GM21447 (cell line): ENCODE data around the gene PTMA.
"Not testable (repeated sequence)": the region's sequence is repeated elsewhere in the genome, so short reads cannot be mapped to it uniquely, and the experiment has no call there.

ENCODE experiments used
- ATAC-seq: cut with Tn5 transposase; IDR thresholded peaks from one replicate; pipeline ENCODE4 v1.9.1; 2021; ENCODE audit not compliant: unreplicated experiment

Gene PTMA

GRCh38 chr2:231749016-231749415 is 40.7 kb downstream of the PTMA start:
- not testable (repeated sequence) for ATAC-seq

- no peak for ATAC-seq
Measured at GRCh38 chr2:231751042-231751815, 42.9 kb downstream of the PTMA start.

- no peak for ATAC-seq
Measured at GRCh38 chr2:231752061-231752460, 43.7 kb downstream of the PTMA start.

- ATAC-seq = no peak
Measured at GRCh38 chr2:231761735-231762134, 53.4 kb downstream of the PTMA start.
